Measurements from ENCODE around the gene VSIG1. TPM values are rescaled to one million over a fixed set of nuclear protein-coding genes. Genes with fewer than 3 reads are reported as not detected.

VSIG1 gene
- total and polyA plus RNA-seq, 2 of the 13 experiments (the other 11 are each of a cell fraction or from before 2014, with no cell fraction given) = 0.01 TPM; not detected in 1

DNA sequence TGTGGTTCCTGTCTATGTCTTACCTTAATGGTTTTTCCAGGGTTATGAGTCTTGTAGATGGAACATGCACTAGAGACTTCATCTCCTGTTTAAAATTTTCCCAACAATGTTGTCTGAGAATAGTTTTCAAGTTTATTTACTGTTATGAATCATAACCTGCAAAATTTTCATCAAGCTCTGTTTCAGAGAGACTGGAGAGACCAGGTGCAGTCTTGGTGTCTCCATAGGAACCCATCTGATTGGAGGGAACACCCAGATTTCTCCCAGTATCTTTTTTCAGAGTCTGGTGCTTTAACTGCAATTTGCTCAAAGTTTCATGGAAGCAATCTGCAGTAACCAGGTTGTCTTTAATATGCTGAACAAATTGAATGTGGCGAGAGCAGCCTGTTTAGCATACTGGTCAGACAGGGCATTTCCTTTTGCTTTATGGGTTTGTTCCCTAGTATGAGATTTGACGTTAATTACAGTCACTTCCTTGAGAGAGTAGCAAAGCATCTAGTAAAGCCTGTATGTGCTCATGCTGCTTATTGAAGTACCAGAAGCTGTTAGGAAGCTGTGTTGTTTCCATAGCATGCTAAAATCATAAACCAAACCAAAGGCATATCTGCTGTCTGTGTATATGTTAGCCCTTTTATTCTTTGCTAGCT, 18.8 kb upstream of the VSIG1 start (continued):
- TF ChIP-seq, protein P1, sequence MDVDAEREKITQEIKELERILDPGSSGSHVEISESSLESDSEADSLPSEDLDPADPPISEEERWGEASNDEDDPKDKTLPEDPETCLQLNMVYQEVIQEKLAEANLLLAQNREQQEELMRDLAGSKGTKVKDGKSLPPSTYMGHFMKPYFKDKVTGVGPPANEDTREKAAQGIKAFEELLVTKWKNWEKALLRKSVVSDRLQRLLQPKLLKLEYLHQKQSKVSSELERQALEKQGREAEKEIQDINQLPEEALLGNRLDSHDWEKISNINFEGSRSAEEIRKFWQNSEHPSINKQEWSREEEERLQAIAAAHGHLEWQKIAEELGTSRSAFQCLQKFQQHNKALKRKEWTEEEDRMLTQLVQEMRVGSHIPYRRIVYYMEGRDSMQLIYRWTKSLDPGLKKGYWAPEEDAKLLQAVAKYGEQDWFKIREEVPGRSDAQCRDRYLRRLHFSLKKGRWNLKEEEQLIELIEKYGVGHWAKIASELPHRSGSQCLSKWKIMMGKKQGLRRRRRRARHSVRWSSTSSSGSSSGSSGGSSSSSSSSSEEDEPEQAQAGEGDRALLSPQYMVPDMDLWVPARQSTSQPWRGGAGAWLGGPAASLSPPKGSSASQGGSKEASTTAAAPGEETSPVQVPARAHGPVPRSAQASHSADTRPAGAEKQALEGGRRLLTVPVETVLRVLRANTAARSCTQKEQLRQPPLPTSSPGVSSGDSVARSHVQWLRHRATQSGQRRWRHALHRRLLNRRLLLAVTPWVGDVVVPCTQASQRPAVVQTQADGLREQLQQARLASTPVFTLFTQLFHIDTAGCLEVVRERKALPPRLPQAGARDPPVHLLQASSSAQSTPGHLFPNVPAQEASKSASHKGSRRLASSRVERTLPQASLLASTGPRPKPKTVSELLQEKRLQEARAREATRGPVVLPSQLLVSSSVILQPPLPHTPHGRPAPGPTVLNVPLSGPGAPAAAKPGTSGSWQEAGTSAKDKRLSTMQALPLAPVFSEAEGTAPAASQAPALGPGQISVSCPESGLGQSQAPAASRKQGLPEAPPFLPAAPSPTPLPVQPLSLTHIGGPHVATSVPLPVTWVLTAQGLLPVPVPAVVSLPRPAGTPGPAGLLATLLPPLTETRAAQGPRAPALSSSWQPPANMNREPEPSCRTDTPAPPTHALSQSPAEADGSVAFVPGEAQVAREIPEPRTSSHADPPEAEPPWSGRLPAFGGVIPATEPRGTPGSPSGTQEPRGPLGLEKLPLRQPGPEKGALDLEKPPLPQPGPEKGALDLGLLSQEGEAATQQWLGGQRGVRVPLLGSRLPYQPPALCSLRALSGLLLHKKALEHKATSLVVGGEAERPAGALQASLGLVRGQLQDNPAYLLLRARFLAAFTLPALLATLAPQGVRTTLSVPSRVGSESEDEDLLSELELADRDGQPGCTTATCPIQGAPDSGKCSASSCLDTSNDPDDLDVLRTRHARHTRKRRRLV (CRISPR knock-in tag; IDR thresholded peaks at IDR 0.05) = no peak
- TF ChIP-seq, protein P2, sequence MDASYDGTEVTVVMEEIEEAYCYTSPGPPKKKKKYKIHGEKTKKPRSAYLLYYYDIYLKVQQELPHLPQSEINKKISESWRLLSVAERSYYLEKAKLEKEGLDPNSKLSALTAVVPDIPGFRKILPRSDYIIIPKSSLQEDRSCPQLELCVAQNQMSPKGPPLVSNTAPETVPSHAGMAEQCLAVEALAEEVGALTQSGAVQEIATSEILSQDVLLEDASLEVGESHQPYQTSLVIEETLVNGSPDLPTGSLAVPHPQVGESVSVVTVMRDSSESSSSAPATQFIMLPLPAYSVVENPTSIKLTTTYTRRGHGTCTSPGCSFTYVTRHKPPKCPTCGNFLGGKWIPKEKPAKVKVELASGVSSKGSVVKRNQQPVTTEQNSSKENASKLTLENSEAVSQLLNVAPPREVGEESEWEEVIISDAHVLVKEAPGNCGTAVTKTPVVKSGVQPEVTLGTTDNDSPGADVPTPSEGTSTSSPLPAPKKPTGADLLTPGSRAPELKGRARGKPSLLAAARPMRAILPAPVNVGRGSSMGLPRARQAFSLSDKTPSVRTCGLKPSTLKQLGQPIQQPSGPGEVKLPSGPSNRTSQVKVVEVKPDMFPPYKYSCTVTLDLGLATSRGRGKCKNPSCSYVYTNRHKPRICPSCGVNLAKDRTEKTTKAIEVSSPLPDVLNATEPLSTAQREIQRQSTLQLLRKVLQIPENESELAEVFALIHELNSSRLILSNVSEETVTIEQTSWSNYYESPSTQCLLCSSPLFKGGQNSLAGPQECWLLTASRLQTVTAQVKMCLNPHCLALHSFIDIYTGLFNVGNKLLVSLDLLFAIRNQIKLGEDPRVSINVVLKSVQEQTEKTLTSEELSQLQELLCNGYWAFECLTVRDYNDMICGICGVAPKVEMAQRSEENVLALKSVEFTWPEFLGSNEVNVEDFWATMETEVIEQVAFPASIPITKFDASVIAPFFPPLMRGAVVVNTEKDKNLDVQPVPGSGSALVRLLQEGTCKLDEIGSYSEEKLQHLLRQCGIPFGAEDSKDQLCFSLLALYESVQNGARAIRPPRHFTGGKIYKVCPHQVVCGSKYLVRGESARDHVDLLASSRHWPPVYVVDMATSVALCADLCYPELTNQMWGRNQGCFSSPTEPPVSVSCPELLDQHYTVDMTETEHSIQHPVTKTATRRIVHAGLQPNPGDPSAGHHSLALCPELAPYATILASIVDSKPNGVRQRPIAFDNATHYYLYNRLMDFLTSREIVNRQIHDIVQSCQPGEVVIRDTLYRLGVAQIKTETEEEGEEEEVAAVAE (CRISPR knock-in tag; IDR thresholded peaks at IDR 0.05; ENCODE audit: borderline replicate concordance) = no peak
- TF ChIP-seq BORCS8-MEF2B (CRISPR knock-in tag; IDR thresholded peaks at IDR 0.05) (no peak), CHD2 (IDR thresholded peaks at IDR 0.05; ENCODE audit: low read depth, low read length) (no peak)

Data from HepG2 (cell line).